Stimulated activated CD8-positive, alpha-beta memory T cell treated with anti-CD3 and anti-CD28 coated beads, Interleukin-7, amount 100 ng/mL, for 4 hours (primary cell): ENCODE results near the gene F7.

Experiments used
- DNase-seq, 2 donors: peaks; one replicate each; pipeline ENCODE4 v3.0.0-alpha.2; 2020; ENCODE audit warnings: low read depth in 2 of 2

F7 gene

DNA sequence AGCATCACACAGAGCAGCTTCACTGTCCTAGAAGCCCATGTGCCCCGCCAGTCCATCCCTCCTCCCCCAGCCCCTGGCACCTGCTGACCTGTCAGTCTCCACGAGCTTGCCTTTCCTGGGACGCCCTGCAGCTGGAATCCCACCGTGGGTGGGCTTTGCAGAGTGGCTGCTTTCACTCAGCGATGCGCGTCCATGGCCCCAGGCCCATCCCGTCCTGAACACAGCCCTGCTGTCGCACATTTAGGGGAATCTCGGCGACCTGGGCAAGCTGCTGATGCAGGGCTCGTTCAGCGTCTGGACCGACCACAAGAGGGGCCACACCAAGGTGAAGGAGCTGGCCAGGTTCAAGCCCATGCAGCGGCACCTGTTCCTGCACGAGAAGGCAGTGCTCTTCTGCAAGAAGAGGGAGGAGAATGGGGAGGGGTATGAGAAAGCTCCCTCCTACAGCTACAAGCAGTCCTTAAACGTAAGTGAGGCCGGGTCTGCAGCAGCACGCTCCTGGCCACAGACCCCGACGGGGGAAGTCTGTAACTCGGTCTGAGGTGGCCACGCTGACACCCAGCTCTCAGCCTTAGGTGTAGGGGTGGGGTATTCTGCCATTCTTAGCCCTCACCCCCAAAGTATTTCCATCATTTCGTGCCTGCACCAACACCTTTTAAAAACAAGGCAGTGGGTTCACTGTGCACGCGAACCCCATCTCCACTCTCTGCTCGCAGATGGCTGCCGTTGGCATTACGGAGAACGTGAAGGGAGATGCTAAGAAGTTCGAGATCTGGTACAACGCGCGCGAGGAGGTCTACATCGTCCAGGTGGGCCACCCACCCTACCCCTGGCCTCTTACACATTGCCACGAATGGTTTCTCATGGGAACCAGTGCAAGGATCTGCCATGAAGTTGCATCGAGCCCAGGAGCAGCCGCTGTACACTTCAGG is 18.3 kb upstream of the F7 start:
- DNase-seq: no peak

DNA sequence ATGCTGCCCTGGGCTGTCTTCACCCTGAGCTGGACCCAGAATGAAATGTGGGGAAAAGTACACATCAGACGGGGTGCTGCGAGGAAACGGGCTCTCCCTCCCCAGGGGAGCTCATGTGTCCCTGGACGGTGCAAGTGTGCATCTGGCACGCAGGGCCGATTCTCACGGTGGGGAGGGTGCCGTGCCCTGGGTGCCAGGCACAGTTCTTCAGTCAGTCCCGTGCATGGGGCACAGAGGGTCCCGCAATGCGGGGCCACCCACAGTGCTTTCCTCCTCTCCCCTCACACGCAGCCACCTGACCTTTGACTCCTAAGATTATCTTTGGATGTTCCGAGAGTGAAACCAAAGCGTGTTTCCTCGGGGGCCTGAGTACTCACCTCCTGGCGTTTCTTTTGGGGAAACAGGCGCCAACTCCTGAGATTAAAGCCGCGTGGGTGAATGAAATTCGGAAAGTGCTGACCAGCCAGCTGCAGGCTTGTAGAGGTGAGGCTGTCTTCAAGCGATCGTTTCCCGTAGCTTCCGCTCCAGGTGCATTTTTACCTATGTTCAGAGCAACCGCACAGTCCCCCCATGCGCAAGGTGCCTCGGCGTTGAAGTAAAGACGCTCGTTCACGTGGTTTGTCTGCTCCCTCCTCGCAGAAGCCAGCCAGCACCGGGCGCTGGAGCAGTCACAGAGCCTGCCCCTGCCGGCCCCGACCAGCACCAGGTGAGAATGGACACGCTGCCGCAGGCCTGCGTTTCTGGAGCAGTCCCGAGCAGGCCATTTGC is 17.5 kb upstream of the F7 start:
- DNase-seq: no peak

DNA sequence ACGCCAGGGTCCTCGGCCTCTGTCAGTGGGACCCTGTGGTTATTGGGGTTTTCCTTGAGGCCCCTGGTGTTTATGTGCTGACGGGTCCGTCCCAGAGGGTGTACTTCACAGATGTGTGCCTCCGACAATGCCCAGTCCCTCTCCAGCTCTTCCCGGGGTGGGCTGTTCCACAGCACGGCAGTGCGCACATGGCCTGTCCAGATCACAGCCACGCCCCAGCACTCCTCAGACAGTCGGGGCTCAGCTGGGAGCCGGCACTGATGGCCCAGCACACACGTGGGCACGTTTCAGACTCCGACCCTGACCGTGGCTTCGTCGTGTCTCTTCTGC is 16.9 kb upstream of the F7 start:
- no peak for DNase-seq

DNA sequence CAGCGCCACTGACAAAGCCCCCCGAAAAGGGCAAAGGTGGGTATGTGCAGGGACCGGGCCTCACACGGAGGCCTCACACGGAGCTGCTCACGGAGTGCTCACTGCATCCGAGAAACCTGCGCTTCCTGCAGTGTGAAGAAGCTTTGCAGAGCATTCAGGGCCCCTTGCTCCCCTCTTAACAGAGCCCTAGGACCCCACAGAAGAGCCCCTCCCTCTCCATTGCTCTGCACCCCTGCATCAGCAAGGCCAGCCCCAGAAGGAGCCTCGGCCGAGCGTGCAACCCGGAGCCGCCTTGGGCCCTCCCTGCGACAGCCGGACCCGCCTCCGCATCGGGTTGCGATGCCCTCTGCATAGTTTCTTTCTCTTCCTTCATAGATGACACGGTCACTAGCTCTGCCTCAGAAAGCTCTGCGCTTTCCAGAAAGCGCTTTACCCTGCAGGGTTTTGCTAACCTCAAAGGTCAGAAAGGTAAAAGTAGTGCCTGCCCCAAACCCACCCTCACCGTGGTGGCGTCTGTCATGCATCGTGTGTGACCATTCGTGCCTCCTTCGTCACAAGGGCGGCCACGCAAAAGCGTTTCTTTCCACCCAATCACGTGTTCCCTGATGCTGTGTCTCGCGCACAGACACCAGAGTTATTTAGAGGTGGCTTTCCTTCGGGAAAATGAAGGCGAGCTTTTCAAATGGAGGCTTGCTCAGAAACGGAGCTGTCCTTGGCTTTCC is 15.7 kb upstream of the F7 start:
- no peak for DNase-seq

DNA sequence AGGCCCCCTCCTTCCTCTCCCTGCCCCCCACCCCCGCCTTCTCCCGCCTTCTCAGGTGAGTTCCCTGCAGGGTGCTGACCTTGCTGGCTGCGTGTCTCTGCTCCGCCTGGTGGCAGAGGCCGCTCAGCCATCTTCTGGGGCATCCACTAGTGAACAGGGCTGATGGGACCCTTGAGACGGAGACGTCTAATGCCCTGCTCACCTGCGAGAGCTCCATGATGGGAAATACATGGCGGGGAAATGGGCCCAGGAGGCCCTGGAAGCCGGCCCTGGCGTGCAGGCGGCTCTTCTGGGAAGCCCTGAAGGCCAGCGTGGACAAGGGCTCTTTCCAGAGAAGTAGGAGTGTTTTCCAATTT is 15.2 kb upstream of the F7 start:
- DNase-seq: no peak

DNA sequence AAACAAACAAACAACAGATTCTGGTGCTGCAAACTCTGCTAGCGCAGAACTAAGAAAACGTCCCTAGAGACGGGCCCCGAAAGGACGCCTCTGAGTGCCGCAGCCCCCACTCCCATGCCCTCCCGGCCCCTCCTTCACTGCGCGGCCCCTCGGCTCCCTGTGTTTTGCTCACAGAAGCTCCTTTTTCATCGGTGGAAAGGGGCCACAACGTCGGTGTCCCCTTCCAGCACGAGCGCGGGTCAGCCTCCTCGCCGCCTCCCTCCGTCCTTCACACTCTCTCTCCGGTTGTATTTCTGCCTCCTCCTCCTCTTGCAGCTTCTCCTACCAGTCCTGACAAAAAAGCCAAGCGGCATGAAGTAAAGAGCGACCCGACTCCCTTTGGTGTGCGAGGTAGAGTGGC is 14.8 kb upstream of the F7 start:
- no peak for DNase-seq

DNA sequence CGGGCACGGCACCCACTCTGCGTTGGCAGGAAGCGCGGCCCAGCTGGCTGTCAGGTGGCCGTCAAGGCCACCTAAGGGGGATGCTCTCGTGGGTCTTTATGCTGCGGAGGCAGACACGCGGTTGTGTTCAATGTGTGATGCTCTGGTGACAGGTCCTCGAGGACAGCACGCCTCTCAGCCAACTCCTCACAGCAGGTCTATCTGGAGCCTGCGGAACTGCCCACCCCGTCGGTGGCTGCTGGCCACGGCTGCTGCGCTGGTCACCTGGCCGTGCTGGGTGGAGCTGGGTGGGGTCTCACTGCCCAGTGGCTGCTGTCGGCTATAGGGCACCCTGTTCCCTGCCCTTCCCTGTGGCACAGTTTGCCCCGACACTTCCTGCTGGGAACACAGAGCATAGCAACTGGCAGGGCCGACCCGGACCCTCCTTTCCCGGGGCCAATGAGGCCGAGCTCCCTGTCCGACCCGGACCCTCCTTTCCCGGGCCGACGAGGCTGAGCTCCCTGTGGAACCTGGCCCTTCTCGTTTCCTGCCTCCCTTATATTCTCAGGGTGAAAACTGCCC is 14.3 kb upstream of the F7 start:
- no peak for DNase-seq

DNA sequence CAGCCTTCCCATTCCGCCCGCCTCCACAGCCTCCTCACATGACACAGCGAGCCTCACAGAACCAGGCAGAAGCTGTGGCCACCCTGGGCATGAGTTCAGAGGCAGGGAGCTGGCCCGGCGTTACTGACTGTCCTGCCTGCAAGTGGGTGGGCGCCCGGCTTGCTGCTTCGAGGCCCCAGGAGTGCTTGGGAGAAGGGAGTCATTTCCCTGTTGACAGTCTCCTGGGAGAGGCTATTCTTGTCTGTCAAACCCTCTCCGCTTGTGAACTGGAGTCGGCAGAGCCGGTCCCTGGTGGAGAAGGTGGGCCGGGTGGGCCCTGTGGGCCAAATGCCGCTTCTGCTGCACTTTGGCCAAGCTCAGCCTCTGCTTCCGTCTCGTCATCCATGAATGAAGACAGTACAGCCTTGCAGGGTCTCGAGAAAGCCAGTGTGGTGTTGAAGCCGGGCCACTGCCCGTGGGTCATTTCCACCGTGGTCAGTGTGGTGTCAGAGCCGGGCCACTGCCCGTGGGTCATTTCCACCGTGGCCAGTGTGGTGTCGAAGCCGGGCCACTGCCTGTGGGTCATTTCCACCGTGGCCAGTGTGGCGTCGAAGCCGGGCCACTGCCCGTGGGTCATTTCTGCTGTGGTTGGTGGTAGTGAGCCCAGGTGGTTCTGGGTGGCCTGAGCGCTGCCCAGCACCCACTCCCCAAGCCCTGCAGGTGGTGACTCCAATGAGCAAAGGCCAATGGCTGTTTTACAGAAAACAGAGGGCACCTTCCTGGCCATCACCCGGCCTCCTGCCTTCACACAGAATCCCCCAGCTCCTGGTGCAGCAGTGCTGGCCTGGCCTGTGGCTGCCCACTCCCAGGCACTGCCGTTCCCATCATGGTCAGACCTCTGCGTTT is 13.5 kb upstream of the F7 start:
- DNase-seq: no peak

DNA sequence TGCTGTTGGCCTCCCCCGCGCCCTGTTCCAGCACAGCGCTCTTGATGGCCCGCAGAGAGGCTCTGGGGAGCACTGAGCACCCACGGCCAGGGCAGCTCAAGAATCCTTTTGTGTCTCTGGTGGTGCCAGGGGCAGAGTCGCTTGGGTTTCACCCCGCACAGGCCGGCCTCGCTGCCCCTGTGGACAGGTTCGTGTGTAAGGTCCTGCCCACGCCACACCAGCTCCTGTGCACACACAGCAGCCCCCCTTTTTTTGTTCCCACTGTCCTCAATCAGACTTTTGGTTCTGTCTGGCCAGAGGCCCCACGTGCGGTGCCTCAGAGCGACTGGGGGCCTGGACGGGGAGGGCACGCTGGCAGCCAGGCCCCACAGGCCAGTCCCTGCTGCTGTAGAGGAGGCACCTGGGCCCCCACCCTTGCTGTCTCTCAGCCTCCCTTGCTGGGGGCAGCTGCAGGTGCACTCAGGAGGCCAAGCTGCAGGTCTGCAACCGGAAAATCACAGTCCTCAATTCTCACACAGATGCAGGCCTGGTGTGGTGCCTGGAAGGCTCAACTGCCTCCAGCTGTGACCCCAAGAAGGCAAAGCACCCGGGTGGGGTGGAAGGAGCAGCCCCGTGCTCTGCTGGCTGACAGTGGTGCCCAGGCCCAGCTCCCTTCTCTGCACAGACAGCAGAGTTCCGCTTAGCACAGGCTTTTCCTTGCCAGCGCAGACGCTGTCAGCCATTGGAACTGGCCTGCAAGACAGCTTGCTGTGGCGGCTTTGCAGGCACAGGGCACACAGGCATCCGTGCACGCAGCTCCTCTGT is 12.6 kb upstream of the F7 start:
- no peak for DNase-seq

DNA sequence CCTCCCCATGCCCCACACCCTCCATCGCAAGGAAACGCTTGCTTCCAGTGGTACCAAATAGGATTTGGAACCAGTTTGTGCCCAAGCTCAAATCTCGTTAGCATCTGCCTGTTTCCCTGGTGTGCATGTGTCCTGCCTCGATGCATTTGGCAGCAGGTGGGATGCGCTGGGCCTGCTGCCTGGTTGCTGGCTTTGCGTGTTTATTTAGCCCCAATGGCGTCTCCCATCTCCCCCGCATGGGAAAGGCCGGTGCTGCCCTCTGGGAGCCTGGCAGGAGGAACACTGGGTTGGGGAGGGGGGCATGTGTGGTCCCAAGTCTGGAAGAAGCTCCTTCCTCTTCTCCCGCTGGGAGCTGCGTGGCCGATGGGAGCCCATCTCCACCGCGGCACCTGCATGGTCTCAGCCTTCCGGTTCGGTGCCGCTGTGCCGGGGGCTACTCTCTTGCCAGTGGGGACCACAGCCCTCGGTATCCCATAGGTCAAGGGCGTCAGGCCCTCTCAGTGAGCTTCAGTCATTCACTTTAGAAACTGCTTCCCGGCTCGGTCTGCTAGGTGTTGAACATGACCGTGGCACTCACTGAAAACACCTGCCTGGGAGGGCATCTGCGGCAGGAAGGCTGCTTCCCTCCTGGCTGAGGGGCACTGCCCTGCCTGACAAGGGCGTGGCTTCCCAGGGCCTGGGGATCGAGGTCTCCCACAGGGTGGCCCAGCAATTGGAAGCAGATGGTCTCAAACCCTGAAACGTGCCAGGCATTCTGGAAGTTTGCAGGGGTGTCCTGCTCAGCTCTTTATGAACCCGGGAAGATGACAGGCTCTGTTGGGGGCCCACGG is 11.8 kb upstream of the F7 start:
- DNase-seq: no peak

DNA sequence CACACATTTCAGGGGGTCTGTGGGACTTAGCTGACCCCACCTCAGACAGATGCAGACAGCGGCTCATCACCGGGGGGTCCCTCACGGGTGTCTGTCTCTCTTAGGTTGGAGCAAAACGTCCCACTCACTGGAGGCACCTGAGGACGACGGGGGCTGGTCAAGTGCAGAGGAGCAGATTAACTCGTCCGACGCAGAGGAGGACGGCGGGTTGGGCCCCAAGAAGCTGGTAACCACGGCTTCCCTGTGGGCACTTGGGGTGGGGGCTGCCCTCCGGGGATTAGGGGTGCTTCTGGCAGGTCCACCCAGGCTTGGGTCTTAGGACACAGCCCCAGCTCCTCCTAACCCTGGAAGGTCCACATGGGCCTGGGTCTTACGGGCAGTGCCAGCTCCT is 11.2 kb upstream of the F7 start:
- DNase-seq: no peak

DNA sequence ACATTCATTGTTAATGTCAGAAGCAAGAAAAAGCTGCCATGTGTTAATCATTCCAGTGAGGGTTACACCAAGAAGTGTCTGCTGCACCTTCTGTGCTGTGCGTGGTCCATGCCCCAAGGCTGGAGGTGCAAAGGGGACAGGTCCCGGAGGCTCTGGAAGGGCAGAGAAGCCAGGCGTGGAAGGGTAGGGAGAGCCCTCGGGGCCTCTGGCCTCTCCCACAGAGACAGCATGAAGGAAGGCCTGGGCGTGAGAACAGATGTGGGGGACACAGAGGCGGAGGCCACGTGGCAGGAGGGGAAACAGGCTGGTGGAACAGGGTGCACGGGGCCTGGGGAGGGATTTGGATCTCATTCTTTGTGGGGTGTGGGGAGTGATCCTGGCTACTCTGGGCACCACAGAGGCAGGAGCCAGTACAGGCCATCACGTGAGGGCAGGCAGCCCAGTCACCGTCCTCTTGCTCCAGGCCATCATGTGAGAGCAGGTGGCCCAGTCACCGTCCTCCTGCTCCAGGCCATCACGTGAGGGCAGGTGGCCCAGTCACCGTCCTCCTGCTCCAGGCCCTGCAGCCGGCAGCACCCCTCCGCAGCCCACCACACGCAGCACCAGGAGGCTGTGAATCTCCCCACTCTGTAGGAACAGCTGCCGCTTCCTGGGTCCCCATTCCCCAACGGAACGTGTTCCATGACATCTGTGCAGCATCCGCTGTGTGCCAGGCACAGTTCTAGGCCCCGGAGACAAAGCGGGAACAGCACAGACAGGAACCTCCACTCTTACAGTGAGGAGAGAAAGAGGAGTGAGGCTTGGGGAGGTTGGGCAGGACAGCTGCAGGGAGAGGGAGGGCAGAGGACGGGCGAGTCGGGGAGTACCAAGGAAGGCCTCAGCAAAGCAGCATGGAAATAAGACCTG is 10.2 kb upstream of the F7 start:
- no peak for DNase-seq

DNA sequence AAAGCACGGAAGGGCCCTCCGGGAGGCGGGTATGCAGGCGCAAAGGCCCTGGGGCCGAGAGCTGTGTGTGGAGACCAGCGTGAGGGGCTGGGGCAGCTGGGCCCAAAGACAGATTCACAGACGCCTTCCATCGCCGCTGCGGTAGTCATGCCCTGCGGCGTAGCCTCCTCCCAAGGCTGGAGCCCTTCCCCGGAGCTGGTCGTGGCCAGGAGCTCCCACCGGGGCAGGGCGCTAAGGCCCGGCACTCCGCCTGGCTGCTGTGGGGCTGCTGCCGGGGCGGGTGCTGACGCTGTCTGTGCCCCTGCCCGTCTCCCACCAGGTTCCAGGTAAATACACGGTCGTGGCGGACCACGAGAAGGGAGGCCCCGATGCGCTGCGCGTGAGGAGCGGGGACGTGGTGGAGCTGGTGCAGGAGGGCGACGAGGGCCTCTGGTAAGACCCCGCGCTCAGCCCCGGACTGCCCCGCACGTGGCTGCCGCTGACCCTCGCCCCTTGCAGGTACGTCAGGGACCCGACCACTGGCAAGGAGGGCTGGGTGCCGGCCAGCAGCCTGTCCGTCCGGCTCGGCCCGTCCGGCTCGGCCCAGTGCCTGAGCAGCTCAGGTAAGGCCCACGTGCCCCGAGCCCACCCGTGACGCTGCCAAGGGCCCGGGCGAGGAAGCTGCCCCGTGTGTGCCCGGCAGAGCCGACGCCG is 9.4 kb upstream of the F7 start:
- DNase-seq: no peak

DNA sequence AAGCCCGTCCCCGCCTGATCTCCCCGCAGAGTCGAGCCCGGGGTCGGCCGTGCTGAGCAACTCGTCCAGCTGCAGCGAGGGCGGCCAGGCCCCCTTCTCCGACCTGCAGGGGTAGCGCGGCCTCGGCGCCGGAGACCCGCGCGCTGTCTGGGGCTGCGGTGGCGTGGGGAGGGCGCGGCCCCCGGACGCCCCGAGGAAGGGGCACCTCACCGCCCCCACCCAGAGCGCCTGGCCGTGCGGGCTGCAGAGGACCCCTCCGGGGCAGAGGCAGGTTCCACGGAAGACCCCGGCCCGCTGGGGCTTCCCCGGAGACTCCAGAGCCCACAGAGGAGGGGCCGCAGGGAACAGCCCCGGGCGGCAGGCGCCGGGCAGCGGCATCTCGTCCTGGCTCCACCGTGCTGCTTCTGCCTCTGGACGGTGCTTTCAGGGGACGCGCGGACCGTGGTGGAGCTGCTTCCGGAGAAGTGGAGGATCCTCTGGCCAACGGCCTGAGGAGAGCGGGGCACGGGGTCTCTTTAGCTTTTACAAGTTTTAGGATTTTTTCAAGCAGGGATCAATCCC is 8.8 kb upstream of the F7 start:
- no peak for DNase-seq

DNA sequence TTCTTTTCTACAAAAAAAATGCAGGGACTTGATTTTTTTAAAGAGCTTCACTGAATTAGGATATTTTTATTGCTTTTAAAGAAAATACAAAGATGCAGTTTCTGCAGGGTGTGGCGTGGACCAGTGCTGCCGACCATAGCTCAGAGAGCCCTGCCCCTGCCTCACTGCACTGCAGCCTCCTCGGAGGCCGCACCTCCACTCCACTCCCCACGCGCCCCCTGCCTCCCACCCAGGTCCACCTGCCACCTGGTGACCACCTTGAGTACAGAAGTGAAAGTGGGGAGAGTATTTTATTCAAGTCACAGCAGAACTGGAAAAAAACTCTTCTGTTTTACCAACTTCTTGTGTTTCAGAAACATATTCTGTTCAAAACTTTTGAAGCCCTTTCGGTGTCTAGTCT is 7.9 kb upstream of the F7 start:
- no peak for DNase-seq

DNA sequence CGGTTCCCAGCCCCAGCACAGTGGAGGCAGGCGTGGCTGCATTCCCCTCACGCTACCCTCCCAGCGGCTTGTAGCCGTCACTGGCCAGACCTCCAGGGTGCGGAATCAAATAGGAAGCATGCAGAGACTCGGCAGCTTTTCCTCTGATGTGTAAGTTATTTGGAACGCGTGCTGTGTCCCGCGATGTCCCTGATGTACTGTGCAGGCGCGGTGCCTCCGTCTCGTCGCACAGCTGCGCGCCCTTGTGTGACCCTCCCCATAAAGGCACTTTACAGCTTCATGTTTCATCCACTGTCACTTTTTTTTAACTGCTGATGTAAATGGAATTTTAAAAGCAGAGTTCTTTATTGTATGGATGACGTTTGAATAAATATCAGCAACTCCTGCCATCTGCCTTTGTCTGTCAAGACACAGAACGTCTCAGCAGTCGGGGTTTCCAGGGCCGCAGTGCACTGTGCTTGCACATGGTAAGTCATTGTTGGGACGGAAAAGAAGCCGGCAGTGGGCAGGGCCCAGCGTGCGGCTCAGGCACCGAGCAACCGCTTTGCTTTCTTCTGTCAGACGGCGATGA is 7.3 kb upstream of the F7 start:
- no peak for DNase-seq

DNA sequence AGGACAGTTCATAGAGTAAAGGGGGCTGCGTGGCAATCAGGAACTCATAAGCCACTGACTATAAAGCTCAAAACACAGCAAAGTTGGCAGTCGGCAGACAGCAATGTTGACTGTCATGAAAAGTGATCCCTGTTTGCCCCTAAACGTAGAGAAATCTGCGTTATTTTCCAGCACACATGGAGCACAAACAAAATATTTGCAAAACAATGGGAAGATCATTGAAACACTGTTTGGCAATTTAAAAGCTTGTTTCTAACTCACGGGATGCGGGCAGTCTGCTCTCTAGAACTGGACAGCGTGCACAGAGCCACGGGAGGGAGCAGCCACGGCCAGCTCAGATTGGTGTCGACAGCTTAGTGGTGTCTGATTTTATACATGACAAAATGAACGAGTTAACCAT is 6.4 kb upstream of the F7 start:
- no peak for DNase-seq
